Fibroblast of lung (primary cell): ENCODE measurements around the gene MDFIC. TPM values are rescaled to one million over a fixed set of nuclear protein-coding genes. Genes with fewer than 3 reads are reported as not detected.

Experiments used
- DNase-seq, 2 donors: peaks; one replicate each; pipeline versions ENCODE4 v3.0.0 to v3.0.0-alpha.2; 2010; ENCODE audit warnings: low read depth in 2 of 2
- H2AFZ ChIP-seq: 2 replicates; pipeline ENCODE4 v1.5.1; 2012; ENCODE audit warnings: low read length, control low read depth, inconsistent platforms
- H3K27ac ChIP-seq: 2 replicates; pipeline ENCODE4 v1.5.1; 2011; ENCODE audit warnings: low read length, control low read depth; ENCODE audit not compliant: insufficient read depth
- H3K27me3 ChIP-seq: 2 replicates; pipeline ENCODE4 v1.5.1; 2011; ENCODE audit warnings: mild to moderate bottlenecking, low read length; ENCODE audit not compliant: control insufficient read depth, insufficient read depth
- H3K36me3 ChIP-seq: 2 replicates; pipeline ENCODE4 v1.5.1; 2011; ENCODE audit warnings: low read length; ENCODE audit not compliant: control insufficient read depth, insufficient read depth
- H3K4me1 ChIP-seq: 2 replicates; pipeline ENCODE4 v1.5.1; 2011; ENCODE audit warnings: low read length; ENCODE audit not compliant: control insufficient read depth, insufficient read depth; ENCODE audit errors: extremely low read depth
- H3K4me2 ChIP-seq: 2 replicates; pipeline ENCODE4 v1.5.1; 2011; ENCODE audit warnings: low read length, control low read depth; ENCODE audit not compliant: insufficient read depth; ENCODE audit errors: extremely low read depth
- H3K4me3 ChIP-seq, 4 experiments: fragments of 200-600 bp in 1 of 4; sonication (generic) in 1 of 4; replicated peaks in 1 of 4; 2 replicates each; pipeline ENCODE4 v1.5.1; 2011 to 2016; ENCODE audit warnings: low read length in 4 of 4, low read depth in 3 of 4, mild to moderate bottlenecking in 3 of 4, control low read depth in 2 of 4, inconsistent platforms in 1 of 4, mixed read lengths in 1 of 4; ENCODE audit not compliant: insufficient read depth in 1 of 4; ENCODE audit errors: control extremely low read depth in 1 of 4
- H3K79me2 ChIP-seq: 2 replicates; pipeline ENCODE4 v1.5.1; 2012; ENCODE audit warnings: mild to moderate bottlenecking, low read length, inconsistent platforms; ENCODE audit not compliant: control insufficient read depth, insufficient read depth
- H3K9ac ChIP-seq: 2 replicates; pipeline ENCODE4 v1.5.1; 2011; ENCODE audit warnings: mild to moderate bottlenecking, low read length, control low read depth; ENCODE audit not compliant: insufficient read depth
- H3K9me3 ChIP-seq: 2 replicates; pipeline ENCODE4 v1.5.1; 2012; ENCODE audit warnings: low read depth, low read length; ENCODE audit not compliant: control insufficient read depth, insufficient read depth
- H4K20me1 ChIP-seq: 2 replicates; pipeline ENCODE4 v1.5.1; 2011; ENCODE audit warnings: low read length; ENCODE audit not compliant: control insufficient read depth, insufficient read depth; ENCODE audit errors: extremely low read depth
- EZH2 ChIP-seq: IDR thresholded peaks from 2 replicates; pipeline ENCODE4 v1.5.1; 2012; ENCODE audit warnings: low read length, control low read depth, mild to moderate bottlenecking; ENCODE audit errors: missing control alignments
- polyA plus RNA-seq, 2 donors: library from polyadenylated mRNA; depleted of rRNA in 1 of 2; stranded (reverse) in 1 of 2; unstranded in 1 of 2; fragments of >200 nt; gene quantifications; 2 replicates each; pipeline ENCODE4 v1.2.1, GENCODE V29; 2011 to 2012; ENCODE audit warnings: missing spikeins in 1 of 2
- total RNA-seq: library from RNA; depleted of rRNA; stranded (reverse); fragments of >200 nt; gene quantifications from 2 replicates; pipeline ENCODE4 v1.2.1, GENCODE V29; 2014
- TF ChIP-seq, protein P1 (sequence below), 2 donors: IDR thresholded peaks in 1 of 2; conservative IDR thresholded peaks in 1 of 2; 1 replicate in 1 of 2; 2 replicates in 1 of 2; pipeline ENCODE4 v1.5.1; 2011 to 2012; ENCODE audit warnings: low read length in 2 of 2, control low read depth in 1 of 2, inconsistent platforms in 1 of 2, low read depth in 1 of 2, mild to moderate bottlenecking in 1 of 2

MDFIC gene
- total and polyA plus RNA-seq, 2 donors (not counting 1 experiment from before 2014, with no cell fraction given) = 38.7 to 67.4 TPM

- no peaks in the 10 kb centered on the region for H3K36me3 ChIP-seq
- H3K79me2 ChIP-seq = peaks cover 9% of the 10 kb centered on the region
- H3K9ac ChIP-seq = no peak overlapping the region
- TF ChIP-seq, protein P1, sequence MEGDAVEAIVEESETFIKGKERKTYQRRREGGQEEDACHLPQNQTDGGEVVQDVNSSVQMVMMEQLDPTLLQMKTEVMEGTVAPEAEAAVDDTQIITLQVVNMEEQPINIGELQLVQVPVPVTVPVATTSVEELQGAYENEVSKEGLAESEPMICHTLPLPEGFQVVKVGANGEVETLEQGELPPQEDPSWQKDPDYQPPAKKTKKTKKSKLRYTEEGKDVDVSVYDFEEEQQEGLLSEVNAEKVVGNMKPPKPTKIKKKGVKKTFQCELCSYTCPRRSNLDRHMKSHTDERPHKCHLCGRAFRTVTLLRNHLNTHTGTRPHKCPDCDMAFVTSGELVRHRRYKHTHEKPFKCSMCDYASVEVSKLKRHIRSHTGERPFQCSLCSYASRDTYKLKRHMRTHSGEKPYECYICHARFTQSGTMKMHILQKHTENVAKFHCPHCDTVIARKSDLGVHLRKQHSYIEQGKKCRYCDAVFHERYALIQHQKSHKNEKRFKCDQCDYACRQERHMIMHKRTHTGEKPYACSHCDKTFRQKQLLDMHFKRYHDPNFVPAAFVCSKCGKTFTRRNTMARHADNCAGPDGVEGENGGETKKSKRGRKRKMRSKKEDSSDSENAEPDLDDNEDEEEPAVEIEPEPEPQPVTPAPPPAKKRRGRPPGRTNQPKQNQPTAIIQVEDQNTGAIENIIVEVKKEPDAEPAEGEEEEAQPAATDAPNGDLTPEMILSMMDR (conservative IDR thresholded peaks at IDR 0.05 in 1 of 2, IDR thresholded peaks at IDR 0.05 in 1 of 2; ENCODE audit: low read depth in 1 of 2, low read length in 2 of 2) = no peak
- TF ChIP-seq EZH2 = no peak
- no peak overlapping the region for H3K27ac ChIP-seq
- H3K9me3 ChIP-seq = no peaks in the 10 kb centered on the region
- no peak for DNase-seq
- no peaks in the 10 kb centered on the region for H3K27me3 ChIP-seq
- H2AFZ ChIP-seq = no peak overlapping the region
- H3K4me2 ChIP-seq = no peak overlapping the region
- H3K4me1 ChIP-seq = peaks cover 9% of the 10 kb centered on the region
- H3K4me3 ChIP-seq = no peak overlapping the region
- H4K20me1 ChIP-seq = no peaks in the 10 kb centered on the region
Measured at GRCh38 chr7:115010441-115010820, 88.5 kb downstream of the MDFIC start.

DNA sequence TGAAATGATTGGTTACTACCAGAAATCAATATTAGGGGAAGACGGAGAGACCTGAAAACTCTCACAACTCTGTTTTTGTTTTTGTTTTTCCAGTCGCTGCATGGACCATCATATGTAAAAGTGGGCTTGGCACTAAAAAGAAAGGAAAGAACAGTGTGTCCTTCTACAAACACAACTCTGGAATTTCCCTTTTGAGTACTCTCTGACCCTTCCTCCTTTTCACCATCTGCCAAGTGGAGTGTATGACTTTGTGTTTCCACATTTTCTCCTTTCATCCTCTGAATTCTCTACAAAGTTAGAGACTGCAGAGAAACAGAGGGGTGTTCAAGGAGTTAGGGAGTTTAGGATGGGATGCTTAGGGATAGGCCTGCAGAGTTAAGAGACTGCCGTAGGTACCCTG, 92.0 kb downstream of the MDFIC start:
- Histone ChIP-seq H4K20me1 (no peaks in the 10 kb centered on the region), H2AFZ (no peak overlapping the region), H3K9me3 (no peaks in the 10 kb centered on the region), H3K9ac (no peak overlapping the region), H3K36me3 (no peaks in the 10 kb centered on the region), H3K4me3 (no peak overlapping the region), H3K4me1 (peaks cover 8% of the 10 kb centered on the region), H3K4me2 (no peak overlapping the region), H3K27ac (peak overlapping the region; percentile 12), H3K27me3 (no peaks in the 10 kb centered on the region), H3K79me2 (peaks cover 4% of the 10 kb centered on the region)
- TF ChIP-seq, protein P1 (conservative IDR thresholded peaks at IDR 0.05 in 1 of 2, IDR thresholded peaks at IDR 0.05 in 1 of 2; ENCODE audit: low read depth in 1 of 2, low read length in 2 of 2) = no peak
- no peak for TF ChIP-seq EZH2
- no peak for DNase-seq

DNA sequence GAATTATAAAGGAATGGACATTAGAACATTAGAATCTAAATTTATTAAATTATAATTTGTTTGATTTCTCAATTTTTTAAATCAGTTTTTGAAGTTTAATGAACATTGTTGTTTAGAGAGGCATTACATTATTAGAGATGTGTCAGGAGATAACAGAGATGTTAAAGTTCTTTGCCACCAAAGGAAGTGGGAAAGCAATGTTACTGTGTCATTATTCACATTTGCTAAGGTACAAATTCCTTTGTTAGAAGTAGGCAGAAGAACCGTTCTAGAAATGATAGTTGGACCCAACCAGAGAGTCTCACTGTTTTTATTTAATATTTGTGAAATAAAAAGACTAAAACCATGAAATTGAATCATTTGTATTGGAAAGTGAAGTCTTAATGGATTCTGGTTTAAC, 92.9 kb downstream of the MDFIC start:
- no peak overlapping the region for H3K4me3 ChIP-seq
- no peaks in the 10 kb centered on the region for H3K9me3 ChIP-seq
- H4K20me1 ChIP-seq = no peaks in the 10 kb centered on the region
- no peak overlapping the region for H2AFZ ChIP-seq
- TF ChIP-seq EZH2 = no peak
- TF ChIP-seq, protein P1 (conservative IDR thresholded peaks at IDR 0.05 in 1 of 2, IDR thresholded peaks at IDR 0.05 in 1 of 2; ENCODE audit: low read depth in 1 of 2, low read length in 2 of 2) = no peak
- H3K9ac ChIP-seq = no peak overlapping the region
- no peak for DNase-seq
- H3K36me3 ChIP-seq = no peaks in the 10 kb centered on the region
- no peaks in the 10 kb centered on the region for H3K27me3 ChIP-seq
- H3K79me2 ChIP-seq = peaks cover 4% of the 10 kb centered on the region
- H3K4me1 ChIP-seq = peaks cover 6% of the 10 kb centered on the region
- peak overlapping the region; percentile 80 for H3K27ac ChIP-seq
- no peak overlapping the region for H3K4me2 ChIP-seq
